Suppressor macrophage treated with lipopolysaccharide for 1 hour (primary cell): ENCODE measurements around the gene NHERF2.
A peak's percentile ranks its signal among the peaks of the same experiment; 100 is the strongest.

Experiments
- DNase-seq, 3 donors: peaks; one replicate each; pipeline ENCODE4 v3.0.0-alpha.2; 2020 to 2022

The NHERF2 gene

GRCh38 chr16:2026461-2027023, at the start of gene NHERF2:
TSS of gene NHERF2 (plus strand) at chr16:2026902. CDS start at chr16:2027006, 104 bp downstream.
- peak in 2 of 3 donors; percentile 51 to 70 for DNase-seq

GRCh38 chr16:1976951-1977874, 49.5 kb upstream of the NHERF2 start:
- no peak for DNase-seq

GRCh38 chr16:1977875-1978268, 48.8 kb upstream of the NHERF2 start:
- DNase-seq, result no peak

GRCh38 chr16:1978476-1979120, 48.1 kb upstream of the NHERF2 start:
- DNase-seq, result no peak

- DNase-seq, result peak in 2 of 3 donors; percentile 39 to 53
Observed at GRCh38 chr16:1979271-1980029, 47.3 kb upstream of the NHERF2 start.

- no peak for DNase-seq
Observed at GRCh38 chr16:1980030-1980769, 46.5 kb upstream of the NHERF2 start.

GRCh38 chr16:1980770-1981087, 46.0 kb upstream of the NHERF2 start:
- no peak for DNase-seq

GRCh38 chr16:1981398-1981836, 45.3 kb upstream of the NHERF2 start, which contains the start of gene NOXO1:
TSS of gene NOXO1 (minus strand) at chr16:1981469. CDS start at chr16:1981179, 290 bp downstream.
- DNase-seq, result peak in 1 of 3 donors; percentile 30

GRCh38 chr16:1982013-1982433, 44.7 kb upstream of the NHERF2 start:
- no peak for DNase-seq

GRCh38 chr16:1982991-1983543, 43.6 kb upstream of the NHERF2 start:
- DNase-seq, result no peak

- DNase-seq, result peak; percentile 93 to 99 (median 98)
Observed at GRCh38 chr16:1983544-1984346, 43.0 kb upstream of the NHERF2 start, which contains the start of gene GFER. TSS of gene GFER (plus strand) at chr16:1984193. CDS start at chr16:1984219, 26 bp downstream.

- peak in 1 of 3 donors; percentile 30 for DNase-seq
Observed at GRCh38 chr16:1984347-1985225, 42.1 kb upstream of the NHERF2 start.

GRCh38 chr16:1985466-1986150, 41.1 kb upstream of the NHERF2 start:
- DNase-seq, result no peak

GRCh38 chr16:1987198-1987597, 39.5 kb upstream of the NHERF2 start:
- DNase-seq, result no peak

GRCh38 chr16:1989209-1990100, 37.2 kb upstream of the NHERF2 start, which contains the start of gene SYNGR3:
TSS of gene SYNGR3 (plus strand) at chr16:1989970. CDS start at chr16:1990103, 133 bp downstream.
- peak in 2 of 3 donors; percentile 28 to 54 for DNase-seq

- no peak for DNase-seq
Observed at GRCh38 chr16:1990101-1990350, 36.7 kb upstream of the NHERF2 start.

- DNase-seq, result no peak
Observed at GRCh38 chr16:1990351-1991134, 36.2 kb upstream of the NHERF2 start.
